Fibroblast of the aortic adventitia (primary cell): Measurements from ENCODE around the gene FNDC3A. TPM values are rescaled to one million over a fixed set of nuclear protein-coding genes. Genes with fewer than 3 reads are reported as not detected.

Experiments used
- DNase-seq: peaks from one replicate; pipeline ENCODE4 v3.0.0-alpha.2; 2010; ENCODE audit warnings: low read depth
- H3K4me3 ChIP-seq: 2 replicates; pipeline ENCODE4 v1.5.1; 2011; ENCODE audit warnings: low read depth, mild to moderate bottlenecking, control low read depth, low read length, moderate library complexity
- total RNA-seq: library from RNA; depleted of rRNA; stranded (reverse); fragments of >200 nt; gene quantifications from 2 replicates; pipeline ENCODE4 v1.2.3, GENCODE V29; 2012; ENCODE audit warnings: low replicate concordance
- TF ChIP-seq, protein P1 (sequence below): IDR thresholded peaks from 2 replicates; pipeline ENCODE4 v1.5.1; 2011; ENCODE audit warnings: mild to moderate bottlenecking, low read length, control low read depth, inconsistent platforms; ENCODE audit not compliant: insufficient read depth

The FNDC3A gene
- total RNA-seq, 1 donor: 71.6 TPM

DNA sequence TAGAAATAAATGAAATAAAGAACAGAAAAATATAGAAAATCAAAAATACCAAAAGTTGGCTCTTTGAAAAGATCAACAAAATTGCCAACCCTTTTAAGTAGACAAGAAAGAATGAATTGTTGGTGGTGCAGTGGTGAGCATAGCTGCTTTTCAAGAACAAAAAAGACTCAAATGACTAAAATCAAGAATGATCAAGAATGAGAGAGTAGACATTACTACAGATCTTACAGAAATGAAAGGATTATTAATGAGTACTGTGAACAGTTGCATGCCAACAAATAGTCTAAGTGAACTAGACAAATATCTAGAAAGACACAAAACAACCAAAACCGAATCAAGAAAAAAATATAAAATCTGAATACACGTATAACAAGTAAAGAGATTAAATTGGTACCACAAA, 53.9 kb downstream of the FNDC3A start:
- no peak for DNase-seq
- TF ChIP-seq, protein P1, sequence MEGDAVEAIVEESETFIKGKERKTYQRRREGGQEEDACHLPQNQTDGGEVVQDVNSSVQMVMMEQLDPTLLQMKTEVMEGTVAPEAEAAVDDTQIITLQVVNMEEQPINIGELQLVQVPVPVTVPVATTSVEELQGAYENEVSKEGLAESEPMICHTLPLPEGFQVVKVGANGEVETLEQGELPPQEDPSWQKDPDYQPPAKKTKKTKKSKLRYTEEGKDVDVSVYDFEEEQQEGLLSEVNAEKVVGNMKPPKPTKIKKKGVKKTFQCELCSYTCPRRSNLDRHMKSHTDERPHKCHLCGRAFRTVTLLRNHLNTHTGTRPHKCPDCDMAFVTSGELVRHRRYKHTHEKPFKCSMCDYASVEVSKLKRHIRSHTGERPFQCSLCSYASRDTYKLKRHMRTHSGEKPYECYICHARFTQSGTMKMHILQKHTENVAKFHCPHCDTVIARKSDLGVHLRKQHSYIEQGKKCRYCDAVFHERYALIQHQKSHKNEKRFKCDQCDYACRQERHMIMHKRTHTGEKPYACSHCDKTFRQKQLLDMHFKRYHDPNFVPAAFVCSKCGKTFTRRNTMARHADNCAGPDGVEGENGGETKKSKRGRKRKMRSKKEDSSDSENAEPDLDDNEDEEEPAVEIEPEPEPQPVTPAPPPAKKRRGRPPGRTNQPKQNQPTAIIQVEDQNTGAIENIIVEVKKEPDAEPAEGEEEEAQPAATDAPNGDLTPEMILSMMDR: no peak

DNA sequence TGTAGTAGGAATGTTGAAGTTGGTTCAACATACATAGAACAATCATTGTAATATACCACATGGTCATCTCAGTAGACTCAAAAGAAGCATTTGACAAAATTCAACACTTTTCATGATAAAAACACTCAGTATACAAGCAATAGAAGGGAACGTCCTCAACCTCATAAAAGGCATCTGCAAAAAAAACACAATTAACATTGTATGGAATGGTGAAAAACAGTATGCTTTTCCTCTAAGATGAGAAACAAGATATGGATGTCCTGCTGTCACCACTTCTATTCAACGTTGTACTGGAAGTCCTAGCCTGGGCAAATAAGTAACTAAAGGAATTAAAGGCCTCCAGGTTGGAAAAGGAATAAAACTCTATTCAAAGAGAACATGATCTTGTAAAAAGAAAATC, 54.5 kb downstream of the FNDC3A start:
- no peak for DNase-seq
- TF ChIP-seq, protein P1: no peak
- no peak overlapping the region for H3K4me3 ChIP-seq

More for the DNA sequence above, 53.9 kb downstream of the FNDC3A start:
- H3K4me3 ChIP-seq: no peak overlapping the region

DNA sequence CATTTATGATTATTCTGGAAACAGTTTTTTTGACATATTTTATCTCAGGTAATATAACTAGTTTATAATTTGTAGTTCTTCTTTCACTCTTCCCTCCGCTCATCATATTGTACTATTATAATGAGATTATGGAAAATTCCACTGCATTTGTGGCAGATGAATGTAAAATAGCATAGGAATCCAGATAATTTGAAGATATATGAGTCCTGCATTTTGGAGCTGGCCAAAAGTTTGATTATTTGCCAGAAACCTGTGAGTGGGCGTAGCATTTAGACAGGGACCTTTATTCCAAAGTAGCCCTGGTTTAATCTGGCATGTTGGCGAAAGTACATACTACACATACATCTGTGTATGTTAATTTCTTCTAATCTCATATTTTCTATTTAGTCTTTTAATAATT, 65.2 kb downstream of the FNDC3A start:
- TF ChIP-seq, protein P1: no peak
- DNase-seq: no peak
- H3K4me3 ChIP-seq: no peak overlapping the region

DNA sequence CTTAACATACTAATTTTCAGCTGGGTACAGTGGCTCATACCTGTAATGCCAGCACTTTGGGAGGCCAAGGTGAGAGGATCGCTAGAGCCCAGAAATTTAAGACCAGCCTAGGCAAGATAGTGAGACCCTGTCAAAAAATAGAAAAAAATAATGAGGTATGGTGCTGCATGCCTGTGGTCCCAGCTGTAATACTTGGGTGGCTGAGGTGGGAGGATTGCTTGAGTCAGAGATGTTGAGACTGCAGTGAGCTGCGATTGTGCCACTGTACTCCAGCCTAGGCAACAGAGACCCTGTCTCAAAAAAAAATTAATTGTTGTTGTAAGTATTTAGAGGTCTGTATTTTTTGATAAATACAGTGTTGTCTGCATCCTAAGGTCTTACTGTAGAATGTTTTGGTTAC, 66.8 kb downstream of the FNDC3A start:
- no peak for DNase-seq
- no peak overlapping the region for H3K4me3 ChIP-seq
- TF ChIP-seq, protein P1: no peak

DNA sequence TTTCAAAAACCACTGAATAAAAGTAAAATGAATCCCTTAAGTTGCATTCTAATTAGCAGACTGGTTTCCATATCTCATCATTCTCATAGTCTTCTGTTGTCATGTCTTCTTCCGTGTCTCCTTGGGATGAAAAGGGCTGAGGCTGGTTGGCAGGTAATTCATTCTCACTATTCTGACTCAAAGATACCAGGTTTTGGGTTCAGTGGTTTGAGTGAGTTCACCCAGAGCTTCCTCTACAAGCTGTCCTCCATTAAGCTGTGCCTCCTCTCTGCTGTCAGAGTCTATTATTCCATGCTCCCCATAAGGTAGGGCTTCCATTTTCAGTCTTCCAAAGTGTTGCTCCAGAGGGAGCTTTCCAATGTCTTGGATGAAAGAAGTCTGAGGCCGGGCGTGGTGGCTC, 68.3 kb downstream of the FNDC3A start:
- H3K4me3 ChIP-seq: no peak overlapping the region
- TF ChIP-seq, protein P1: no peak
- no peak for DNase-seq

DNA sequence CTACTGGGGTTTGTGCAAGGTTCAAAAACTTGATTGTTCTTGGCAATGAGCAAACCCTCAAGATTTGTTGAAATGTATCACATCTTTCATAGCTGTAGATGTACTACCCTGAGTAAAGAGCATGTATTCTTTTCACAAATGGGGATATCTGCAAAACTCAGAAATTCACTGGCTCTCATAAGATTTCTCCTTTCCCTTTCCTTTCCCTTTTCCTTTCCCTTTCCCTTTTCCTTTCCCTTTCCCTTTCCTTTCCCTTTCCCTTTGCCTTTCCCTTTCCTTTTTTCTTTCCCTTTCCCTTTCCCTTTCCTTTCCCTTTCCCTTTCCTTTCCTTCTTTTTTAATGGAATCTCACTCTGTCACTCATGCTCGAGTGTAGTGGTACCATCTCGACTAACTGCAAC, 69.1 kb downstream of the FNDC3A start:
- TF ChIP-seq, protein P1: no peak

DNA sequence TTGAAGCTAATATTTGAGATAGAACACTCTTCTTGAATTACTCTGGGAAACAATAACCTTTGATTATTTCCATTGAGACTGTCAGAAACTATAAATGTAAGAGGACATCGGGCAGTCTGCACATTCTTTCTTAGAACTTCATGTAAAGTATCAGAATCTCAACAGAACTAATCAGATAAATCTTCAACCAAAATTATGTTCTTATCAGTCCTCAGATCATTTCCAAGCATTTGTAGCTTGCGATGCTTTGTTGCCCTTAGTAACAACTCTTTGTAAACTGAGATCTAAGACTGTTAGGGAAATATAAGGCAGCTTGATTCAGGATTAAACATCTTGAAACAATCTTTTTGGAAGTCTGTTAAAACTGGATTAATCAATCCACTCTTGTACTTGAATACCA, 70.3 kb downstream of the FNDC3A start:
- peak; percentile 27 for DNase-seq
- TF ChIP-seq, protein P1: no peak
- H3K4me3 ChIP-seq: no peak overlapping the region

More for the DNA sequence above, 69.1 kb downstream of the FNDC3A start:
- DNase-seq: no peak
- H3K4me3 ChIP-seq: no peak overlapping the region
